ENCODE measurements around the gene COL28A1. TPM values are rescaled to one million over a fixed set of nuclear protein-coding genes. Genes with fewer than 3 reads are reported as not detected.

Gene COL28A1
- total RNA-seq, 2 donors from 2014 or later, result 1.2 to 3.5 TPM

DNA sequence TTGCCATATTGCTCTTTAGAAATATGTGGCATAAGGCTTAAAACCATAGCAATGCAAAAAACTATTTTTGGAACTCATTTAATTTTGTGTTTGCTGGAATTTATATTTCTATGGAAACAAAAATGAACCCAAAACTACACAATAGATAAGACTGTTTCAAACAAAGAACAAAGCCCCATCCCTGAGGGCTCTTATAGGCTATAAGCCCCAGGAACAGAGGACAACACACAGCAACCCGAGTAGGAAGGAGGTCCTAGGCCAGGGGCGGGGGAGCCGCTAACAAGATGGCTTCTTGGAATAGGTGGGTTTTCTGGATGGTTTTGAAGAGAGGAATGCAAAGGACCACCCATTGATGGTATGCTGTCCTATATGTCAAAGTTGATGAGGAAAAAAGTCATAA lies 8.6 kb downstream of the COL28A1 start:
- DNase-seq, result no peak
- intact Hi-C loops (cut with DNase I), result no loop called here
- Histone ChIP-seq H3K4me3 (no peak overlapping the region), H3K9me3 (no peaks in the 10 kb centered on the region), H3K4me1 (peaks cover 3% of the 10 kb centered on the region), H3K27ac (no peak overlapping the region), H3K9ac (ENCODE audit: low read depth in 2 of 2, low read length in 2 of 2) (no peak overlapping the region), H3K27me3 (no peaks in the 10 kb centered on the region), H3K36me3 (no peaks in the 10 kb centered on the region)
- TF ChIP-seq CTCF (IDR thresholded peaks at IDR 0.05), result no peak

- no peak for DNase-seq
- Histone ChIP-seq H3K27me3 (no peaks in the 10 kb centered on the region), H3K36me3 (no peaks in the 10 kb centered on the region), H3K4me1 (peaks cover 3% of the 10 kb centered on the region), H3K4me3 (no peak overlapping the region), H3K27ac (no peak overlapping the region), H3K9ac (ENCODE audit: low read depth in 2 of 2, low read length in 2 of 2) (no peak overlapping the region), H3K9me3 (no peaks in the 10 kb centered on the region)
- no peak for TF ChIP-seq CTCF (IDR thresholded peaks at IDR 0.05)
- intact Hi-C loops (cut with DNase I), result no loop called here
These were observed 9.7 kb downstream of the COL28A1 start for GRCh38 chr7:7526006-7526405.

DNA sequence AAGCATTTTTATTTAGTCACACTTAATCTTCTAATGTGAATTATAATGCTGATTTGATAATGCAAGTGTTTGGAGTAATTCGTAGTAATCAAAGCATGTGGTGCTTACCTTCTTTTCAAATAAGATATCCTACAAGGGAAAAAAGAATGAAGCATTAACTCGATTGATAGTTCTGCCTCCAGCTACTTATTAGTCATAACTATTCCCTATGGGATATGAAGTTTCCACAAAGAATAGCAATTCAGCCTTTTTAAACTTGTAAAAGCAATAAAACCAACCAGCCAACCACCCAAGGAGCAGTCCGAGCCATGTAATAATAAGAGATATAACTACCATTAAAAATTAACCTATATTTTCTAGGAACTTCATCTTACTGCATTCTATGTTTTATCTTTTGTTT lies 11.6 kb downstream of the COL28A1 start:
- intact Hi-C loops (cut with DNase I), result no loop called here
- H3K27ac ChIP-seq, result no peak overlapping the region
- DNase-seq, result no peak
- peaks cover 3% of the 10 kb centered on the region for H3K4me1 ChIP-seq
- no peaks in the 10 kb centered on the region for H3K36me3 ChIP-seq
- H3K4me3 ChIP-seq, result no peak overlapping the region
- no peak for TF ChIP-seq CTCF (IDR thresholded peaks at IDR 0.05)
- no peak overlapping the region for H3K9ac ChIP-seq (ENCODE audit: low read depth in 2 of 2, low read length in 2 of 2)
- H3K27me3 ChIP-seq, result no peaks in the 10 kb centered on the region
- no peaks in the 10 kb centered on the region for H3K9me3 ChIP-seq

DNA sequence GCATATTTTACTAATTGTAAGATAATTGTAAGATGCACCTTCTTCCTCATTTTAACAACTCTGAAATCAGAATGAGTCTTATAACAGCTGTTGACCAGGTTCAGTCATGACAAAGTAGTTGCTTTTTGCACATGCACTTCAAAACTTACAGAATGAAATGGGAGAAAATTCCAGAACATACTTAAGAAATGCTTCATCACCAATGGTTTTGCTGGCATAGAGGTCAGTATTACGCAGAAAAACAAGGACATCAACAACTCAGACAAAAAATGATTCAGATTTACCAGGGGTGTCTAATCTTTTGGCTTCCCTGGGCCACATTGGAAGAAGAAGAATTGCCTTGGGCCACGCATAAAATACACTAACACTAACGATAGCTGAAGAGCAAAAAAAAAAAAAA lies 13.3 kb downstream of the COL28A1 start:
- no peaks in the 10 kb centered on the region for H3K9me3 ChIP-seq
- DNase-seq, result no peak
- no peaks in the 10 kb centered on the region for H3K36me3 ChIP-seq
- H3K9ac ChIP-seq (ENCODE audit: low read depth in 2 of 2, low read length in 2 of 2), result no peak overlapping the region
- no peak overlapping the region for H3K4me3 ChIP-seq
- no peak overlapping the region for H3K27ac ChIP-seq
- TF ChIP-seq CTCF (IDR thresholded peaks at IDR 0.05), result no peak
- H3K27me3 ChIP-seq, result no peaks in the 10 kb centered on the region
- H3K4me1 ChIP-seq, result peaks cover 3% of the 10 kb centered on the region
- intact Hi-C loops (cut with DNase I), result no loop called here

GRCh38 chr7:7521259-7521658 lies 14.4 kb downstream of the COL28A1 start:
- DNase-seq, result no peak
- TF ChIP-seq CTCF (IDR thresholded peaks at IDR 0.05), result no peak
- Histone ChIP-seq H3K4me3 (no peak overlapping the region), H3K9me3 (no peaks in the 10 kb centered on the region), H3K4me1 (peaks cover 3% of the 10 kb centered on the region), H3K27me3 (no peaks in the 10 kb centered on the region), H3K27ac (no peak overlapping the region), H3K9ac (ENCODE audit: low read depth in 2 of 2, low read length in 2 of 2) (no peak overlapping the region), H3K36me3 (no peaks in the 10 kb centered on the region)
- intact Hi-C loops (cut with DNase I), result no loop called here

GRCh38 chr7:7519528-7519927 lies 16.1 kb downstream of the COL28A1 start:
- no peak for DNase-seq
- TF ChIP-seq CTCF (IDR thresholded peaks at IDR 0.05), result no peak

More at GRCh38 chr7:7519528-7519927, 16.1 kb downstream of the COL28A1 start:
- Histone ChIP-seq H3K27me3 (no peaks in the 10 kb centered on the region), H3K4me3 (no peak overlapping the region), H3K27ac (no peak overlapping the region), H3K9ac (ENCODE audit: low read depth in 2 of 2, low read length in 2 of 2) (no peak overlapping the region), H3K4me1 (no peaks in the 10 kb centered on the region), H3K36me3 (no peaks in the 10 kb centered on the region), H3K9me3 (no peaks in the 10 kb centered on the region)
- intact Hi-C loops (cut with DNase I), result no loop called here

Data from colonic mucosa (tissue), 4 donors.